Non-pigmented ciliary epithelial cell (primary cell): ENCODE results near the gene C1D.

ENCODE experiments used
- DNase-seq: peaks from one replicate; pipeline ENCODE4 v3.0.0-alpha.2; 2010; ENCODE audit warnings: low read depth

Gene C1D

DNA sequence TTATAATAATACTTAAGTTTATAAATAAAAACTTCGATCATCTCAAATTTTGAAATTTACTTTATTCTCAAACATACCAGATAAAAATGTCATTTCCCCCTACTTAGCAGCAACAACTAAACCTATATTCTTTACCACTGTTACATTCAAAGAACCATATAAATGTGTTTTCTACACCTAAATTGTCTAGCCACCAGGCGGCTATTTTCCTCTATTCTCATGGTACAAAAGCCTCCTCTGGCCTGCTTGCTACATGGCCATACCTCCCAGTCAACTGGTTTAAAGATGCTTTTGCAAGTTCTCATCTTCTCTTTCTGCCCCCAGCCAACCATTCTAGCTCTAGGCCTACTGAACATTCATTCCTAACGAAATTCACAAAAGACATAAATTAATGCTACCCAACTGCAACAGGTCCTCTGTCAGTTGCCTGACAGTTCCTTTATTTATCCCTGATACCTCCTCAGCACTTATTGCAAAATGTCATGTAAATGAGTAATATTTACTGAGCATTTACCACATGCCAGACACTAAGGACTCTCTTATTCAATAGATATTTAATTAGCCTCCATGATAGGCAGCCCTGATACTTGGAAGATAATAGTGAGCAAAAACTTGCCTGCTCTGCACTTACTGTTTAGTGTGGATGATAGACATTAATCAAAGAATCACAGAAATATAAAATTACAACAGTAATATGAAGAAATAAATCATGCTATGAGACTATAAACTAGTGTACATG is 5.0 kb downstream of the C1D start:
- DNase-seq, result no peak

- no peak for DNase-seq
Measured at GRCh38 chr2:68052717-68053422, 9.9 kb downstream of the C1D start.

DNA sequence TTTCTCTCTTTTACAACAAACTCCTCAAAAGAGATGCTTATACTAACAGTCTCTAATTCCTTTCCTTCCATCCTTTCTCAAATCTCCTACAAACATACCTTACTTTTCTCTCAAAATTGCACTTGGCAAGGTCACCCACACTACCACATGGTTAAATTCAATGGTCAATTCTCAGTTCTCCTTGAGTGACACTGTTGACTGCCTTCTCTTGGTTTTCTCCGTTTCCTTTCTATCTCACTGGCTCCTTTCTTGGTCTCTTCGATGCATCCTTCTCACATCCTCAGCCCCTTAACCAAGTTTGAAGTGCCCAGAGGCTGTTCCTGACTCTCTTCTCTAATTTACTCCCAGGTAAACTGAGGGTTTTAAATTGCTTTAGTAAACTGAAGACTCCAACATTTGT is 12.5 kb downstream of the C1D start:
- DNase-seq, result no peak

GRCh38 chr2:68046642-68047240 is 16.1 kb downstream of the C1D start:
- DNase-seq, result no peak

GRCh38 chr2:68046224-68046623 is 16.6 kb downstream of the C1D start:
- no peak for DNase-seq

GRCh38 chr2:68045342-68045741 is 17.5 kb downstream of the C1D start:
- DNase-seq, result no peak

GRCh38 chr2:68044099-68044498 is 18.7 kb downstream of the C1D start:
- DNase-seq, result peak; percentile 69

DNA sequence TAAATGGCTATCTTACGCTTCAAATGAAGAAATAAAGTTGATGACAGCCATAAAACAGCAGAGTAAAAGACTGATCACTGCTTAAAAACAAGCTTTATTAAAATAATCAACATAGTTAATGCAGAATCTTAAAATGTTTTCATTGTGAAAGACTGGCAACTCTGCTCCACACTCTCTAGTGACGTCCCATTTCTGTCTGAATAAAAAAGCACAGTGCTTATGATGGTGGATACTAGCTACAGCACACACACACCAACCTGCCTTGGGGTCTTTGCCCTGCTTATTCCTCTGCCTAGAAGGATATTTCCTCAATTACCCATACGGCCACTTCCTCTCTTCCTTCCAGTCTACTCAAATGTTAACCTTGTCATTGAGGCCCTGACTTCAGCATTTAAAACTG is 19.1 kb downstream of the C1D start:
- no peak for DNase-seq

DNA sequence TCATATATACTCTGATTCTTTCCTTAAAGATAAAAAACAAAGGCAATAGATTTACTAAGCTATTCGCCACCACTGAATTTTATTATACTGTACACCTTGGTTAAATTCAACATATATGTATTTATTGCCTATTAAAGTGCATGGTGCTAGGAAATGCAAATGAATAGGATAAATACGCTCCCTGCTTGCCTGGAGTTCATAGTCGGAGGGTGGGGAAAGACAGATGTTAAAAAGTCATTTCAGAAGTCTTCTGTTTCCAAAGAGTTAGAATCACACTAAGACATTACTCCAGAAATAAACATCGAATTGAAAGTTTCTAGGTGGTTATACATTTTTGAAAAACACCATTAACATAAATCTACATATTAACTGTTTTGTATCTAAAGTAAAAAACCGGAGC is 19.8 kb downstream of the C1D start:
- no peak for DNase-seq

GRCh38 chr2:68041704-68042245 is 21.0 kb downstream of the C1D start:
- no peak for DNase-seq

DNA sequence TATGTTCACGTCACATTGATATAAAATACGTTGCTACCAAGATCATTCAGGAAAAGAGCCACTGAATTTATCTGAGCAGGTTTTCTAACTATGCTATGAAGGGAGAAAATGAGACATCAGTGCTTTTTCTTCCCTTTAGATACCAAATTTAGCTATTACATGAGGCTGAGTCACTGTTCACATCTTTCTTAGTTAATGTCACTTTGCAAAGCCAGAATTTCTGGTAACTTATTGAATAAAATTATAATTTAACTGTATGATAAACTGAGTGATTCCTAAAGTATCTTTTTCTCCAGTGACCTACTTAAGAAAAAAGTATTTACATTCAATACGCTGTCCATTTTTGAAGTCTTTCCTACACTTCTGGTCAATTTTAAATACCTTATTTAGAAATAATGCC is 22.7 kb downstream of the C1D start:
- DNase-seq, result no peak

DNA sequence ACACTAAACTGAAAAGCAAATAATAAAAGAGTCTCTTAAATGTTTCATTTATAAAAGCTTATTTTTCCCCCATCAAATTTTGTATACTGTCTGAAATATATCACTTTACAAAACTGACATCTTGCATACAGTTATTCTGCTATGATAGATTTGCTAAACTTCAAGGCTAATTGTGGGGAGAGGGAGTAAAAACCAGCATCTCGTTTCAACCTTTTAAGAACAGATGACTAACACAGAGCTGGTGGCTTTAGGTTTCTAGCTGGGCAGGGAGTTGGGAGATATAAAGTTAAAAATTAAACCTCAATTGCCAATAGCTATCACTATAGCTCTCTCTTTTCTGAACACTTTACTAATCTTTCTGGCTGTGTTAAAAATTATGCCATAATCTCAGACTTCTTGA is 23.5 kb downstream of the C1D start:
- DNase-seq, result no peak

DNA sequence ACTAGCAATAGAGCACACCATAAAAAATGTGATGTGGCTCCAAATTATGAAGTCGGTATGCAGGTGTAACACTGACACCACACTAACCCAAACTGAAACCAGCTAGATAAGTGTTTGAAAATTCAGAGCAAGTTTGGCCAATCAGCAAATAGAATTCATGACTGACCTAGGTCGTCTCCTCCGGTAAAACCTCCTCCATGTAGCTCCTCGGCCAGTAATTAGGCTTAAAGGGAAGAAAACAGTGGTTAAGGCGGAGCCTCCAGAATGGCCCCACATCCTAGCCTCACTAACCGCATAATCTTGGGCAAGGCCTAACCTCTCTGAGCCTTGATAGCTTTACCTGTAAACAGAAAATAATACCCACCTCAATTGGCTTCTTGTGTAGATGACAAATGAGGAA is 30.1 kb downstream of the C1D start:
- DNase-seq, result no peak

GRCh38 chr2:68031542-68032160 is 31.2 kb downstream of the C1D start:
- no peak for DNase-seq

- no peak for DNase-seq
Measured at GRCh38 chr2:68031043-68031442, 31.8 kb downstream of the C1D start.

- DNase-seq, result no peak
Measured at GRCh38 chr2:68030529-68030928, 32.3 kb downstream of the C1D start.

- peak; percentile 35 for DNase-seq
Measured at GRCh38 chr2:68027959-68028358, 34.8 kb downstream of the C1D start.

- no peak for DNase-seq
Measured at GRCh38 chr2:68024450-68024849, 38.4 kb downstream of the C1D start.

GRCh38 chr2:68023904-68024303 is 38.9 kb downstream of the C1D start:
- no peak for DNase-seq

GRCh38 chr2:68018727-68019126 is 44.1 kb downstream of the C1D start:
- no peak for DNase-seq

- no peak for DNase-seq
Measured at GRCh38 chr2:68009526-68009925, 53.3 kb downstream of the C1D start.

GRCh38 chr2:68000170-68000825 is 62.5 kb downstream of the C1D start:
- DNase-seq, result no peak
